Effector memory CD4-positive, alpha-beta T cell (primary cell): Measurements from ENCODE around the gene CFHR4.
"Not testable (repeated sequence)": the region's sequence is repeated elsewhere in the genome, so short reads cannot be mapped to it uniquely, and the experiment has no call there.

Experiments used
- DNase-seq, 3 donors: peaks; one replicate each; pipeline ENCODE4 v3.0.0-alpha.2; 2020
- H3K27ac ChIP-seq: 2 replicates; pipeline ENCODE4 v1.7.0; 2013; ENCODE audit warnings: mild to moderate bottlenecking, low read length, moderate library complexity; ENCODE audit not compliant: insufficient read depth, poor library complexity, severe bottlenecking
- H3K27me3 ChIP-seq: replicated peaks from 2 replicates; pipeline ENCODE4 v1.7.0; 2013; ENCODE audit warnings: mild to moderate bottlenecking, low read length; ENCODE audit not compliant: insufficient read depth, control insufficient read depth, poor library complexity, severe bottlenecking
- H3K36me3 ChIP-seq: 2 replicates; pipeline ENCODE4 v1.7.0; 2013; ENCODE audit warnings: mild to moderate bottlenecking, low read length, moderate library complexity; ENCODE audit not compliant: control insufficient read depth, insufficient read depth
- H3K4me1 ChIP-seq: 2 replicates; pipeline ENCODE4 v1.7.0; 2013; ENCODE audit warnings: low read length, mild to moderate bottlenecking; ENCODE audit not compliant: control insufficient read depth, insufficient read depth, poor library complexity, severe bottlenecking
- H3K4me3 ChIP-seq: 2 replicates; pipeline ENCODE4 v1.7.0; 2013; ENCODE audit warnings: low read length, low read depth, mild to moderate bottlenecking; ENCODE audit not compliant: insufficient read depth, poor library complexity, severe bottlenecking
- H3K9me3 ChIP-seq: 2 replicates; pipeline ENCODE4 v1.7.0; 2013; ENCODE audit warnings: mild to moderate bottlenecking, low read length, moderate library complexity; ENCODE audit not compliant: control insufficient read depth
- total RNA-seq, 3 donors: gene quantifications; one replicate each; lab custom pipeline; 2026; lab: John Stamatoyannopoulos, UW

The CFHR4 gene
- total RNA-seq: 0 reads per million in 3 donors

DNA sequence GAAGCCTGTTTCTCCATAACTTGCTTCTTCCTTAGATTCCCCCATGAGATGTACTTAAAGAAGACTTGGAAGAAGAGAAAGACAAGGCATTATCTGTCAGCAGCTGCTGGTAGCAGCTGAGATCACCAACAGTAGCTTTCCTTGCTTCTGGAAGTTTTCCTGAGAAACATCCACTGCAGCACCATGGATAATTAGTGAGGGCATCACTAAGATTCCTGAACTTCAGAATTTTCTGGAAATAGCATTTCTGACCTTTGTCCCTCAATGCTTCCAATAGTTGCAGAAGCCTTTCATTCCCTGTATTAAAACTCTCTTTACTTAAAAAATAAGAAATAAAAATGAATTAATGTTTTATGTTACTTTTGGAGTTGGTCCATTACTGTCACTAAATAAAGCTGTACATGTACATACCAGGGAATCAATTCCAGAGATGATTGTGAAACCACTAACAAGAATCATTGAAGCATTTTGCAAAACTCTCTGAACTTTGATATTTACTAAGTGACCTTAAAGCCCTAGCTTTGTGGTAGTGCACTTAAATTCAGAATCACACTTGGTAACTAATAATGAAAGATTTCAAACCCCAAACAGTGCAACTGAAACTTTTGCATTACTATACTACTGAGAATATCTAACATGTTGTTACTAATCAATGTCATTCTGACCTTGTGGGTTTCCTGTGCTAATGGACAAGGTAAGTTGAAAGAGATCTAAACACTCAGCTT, at the start of gene CFHR4:
Gene CFHR4 (plus strand): TSS at position 538 of the 725 bp plus-strand sequence. CDS start 99 bp downstream, at position 637.
- Histone ChIP-seq H3K36me3 (no peaks in the 10 kb centered on the region), H3K27me3 (no peaks in the 10 kb centered on the region), H3K27ac (no peak within 1 kb of the TSS), H3K9me3 (no peaks in the 10 kb centered on the region), H3K4me1 (no peaks in the 10 kb centered on the region), H3K4me3 (no peak within 1 kb of the TSS)
- DNase-seq: no peak

DNA sequence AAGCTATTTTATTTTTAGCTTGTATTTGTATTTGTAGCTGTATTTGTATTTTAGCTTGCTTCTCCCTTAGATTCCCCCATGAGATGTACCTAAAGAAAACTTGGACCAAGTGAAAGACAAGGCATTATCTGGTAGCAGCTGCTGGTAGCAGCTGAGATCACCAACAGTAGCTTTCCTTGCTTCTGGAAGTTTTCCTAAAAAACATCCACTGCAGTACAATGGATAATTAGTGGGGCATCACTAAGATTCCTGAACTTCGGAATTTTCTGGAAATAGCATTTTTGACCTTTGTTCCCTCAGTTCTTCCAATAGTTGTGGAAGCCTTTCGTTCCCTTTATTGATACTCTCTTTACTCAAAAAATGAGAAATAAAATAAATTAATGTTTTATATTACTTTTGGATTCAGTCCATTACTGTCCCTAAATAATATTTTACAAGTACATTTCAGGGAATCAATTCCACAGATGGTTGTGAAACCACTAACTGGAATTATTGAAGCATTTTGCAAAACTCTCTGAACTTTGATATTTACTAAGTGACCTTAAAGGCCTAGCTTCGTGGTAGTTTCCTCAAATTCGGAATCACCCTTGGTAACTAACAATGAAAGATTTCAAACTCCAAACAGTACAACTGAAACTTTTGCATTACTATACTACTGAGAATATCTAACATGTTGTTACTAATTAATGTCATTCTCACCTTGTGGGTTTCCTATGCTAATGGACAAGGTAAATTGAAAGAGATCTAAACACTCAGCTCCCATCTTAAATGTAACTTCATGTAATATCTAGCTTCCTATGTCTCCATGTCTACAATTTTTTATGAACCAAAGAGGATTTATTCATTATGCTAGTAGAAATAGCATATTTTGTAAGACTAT, 38.0 kb upstream of the CFHR4 start:
- H3K4me3 ChIP-seq, H3K9me3 ChIP-seq, H3K36me3 ChIP-seq, H3K27ac ChIP-seq, H3K27me3 ChIP-seq, DNase-seq, H3K4me1 ChIP-seq: not testable (repeated sequence)

DNA sequence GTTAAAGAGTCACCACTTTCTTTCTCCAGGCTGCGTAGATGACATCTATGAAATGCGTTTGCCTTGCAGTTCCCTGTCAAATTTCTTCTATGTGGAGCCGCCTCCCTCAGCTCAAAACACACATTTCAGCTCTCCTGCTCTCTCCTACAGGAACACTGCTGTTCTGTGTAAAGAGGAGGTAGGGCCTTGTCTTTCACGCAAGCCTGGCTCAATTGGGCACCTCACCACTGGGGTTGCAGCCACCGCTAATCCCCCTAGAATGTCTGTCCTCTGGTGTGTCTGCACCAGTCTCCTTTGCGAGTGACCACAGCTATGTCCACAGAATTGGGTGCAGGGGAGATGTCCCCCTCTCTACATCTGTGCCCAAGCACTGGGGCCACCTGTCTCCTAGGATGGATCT, 31.8 kb upstream of the CFHR4 start:
- H3K27ac ChIP-seq: no peak overlapping the region
- no peaks in the 10 kb centered on the region for H3K9me3 ChIP-seq
- DNase-seq: no peak
- H3K4me1 ChIP-seq: no peaks in the 10 kb centered on the region
- H3K36me3 ChIP-seq: no peaks in the 10 kb centered on the region
- H3K27me3 ChIP-seq: no peaks in the 10 kb centered on the region
- no peak overlapping the region for H3K4me3 ChIP-seq

DNA sequence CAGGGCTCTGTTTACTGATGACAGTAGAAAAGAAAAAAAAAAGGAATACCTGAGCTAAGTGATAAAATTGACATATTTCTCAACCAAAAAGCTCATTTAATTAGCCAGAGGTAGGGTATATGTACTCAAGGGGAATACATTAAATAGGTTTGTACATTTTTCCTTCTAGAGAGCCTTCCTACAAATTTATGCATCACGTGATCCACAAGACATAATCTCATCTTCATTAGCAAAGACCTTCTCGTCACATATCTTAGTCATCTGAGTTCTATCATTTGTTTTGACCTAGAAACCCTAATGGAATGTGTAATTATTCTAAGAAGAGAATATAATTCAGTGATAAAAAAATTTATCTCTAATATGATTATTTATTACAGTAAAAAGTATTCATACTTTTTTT, 30.7 kb upstream of the CFHR4 start:
- Histone ChIP-seq H3K36me3 (no peaks in the 10 kb centered on the region), H3K9me3 (no peaks in the 10 kb centered on the region), H3K4me1 (no peaks in the 10 kb centered on the region), H3K4me3 (no peak overlapping the region), H3K27ac (no peak overlapping the region), H3K27me3 (no peaks in the 10 kb centered on the region)
- DNase-seq: no peak

DNA sequence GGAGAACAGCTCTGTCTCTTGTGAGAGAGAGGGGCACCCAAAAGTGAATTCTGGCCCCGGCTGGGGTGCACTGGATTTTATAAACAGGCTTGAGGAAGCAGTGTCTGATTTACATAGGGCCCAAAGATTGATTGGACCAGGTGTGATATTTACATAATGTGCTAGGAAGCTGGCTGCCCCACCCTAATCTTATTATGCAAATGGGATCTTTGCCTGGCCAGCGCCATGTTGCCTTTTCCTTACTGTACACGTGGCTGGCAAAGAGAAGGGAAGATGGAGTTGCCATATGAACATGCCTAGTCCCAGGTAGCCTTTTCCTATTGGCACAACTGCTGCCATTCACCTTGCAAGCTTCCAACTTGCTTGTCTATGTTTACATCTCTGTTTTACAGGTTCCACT, 29.0 kb upstream of the CFHR4 start:
- no peaks in the 10 kb centered on the region for H3K27me3 ChIP-seq
- no peak for DNase-seq
- no peaks in the 10 kb centered on the region for H3K4me1 ChIP-seq
- no peaks in the 10 kb centered on the region for H3K36me3 ChIP-seq
- no peaks in the 10 kb centered on the region for H3K9me3 ChIP-seq
- no peak overlapping the region for H3K4me3 ChIP-seq
- no peak overlapping the region for H3K27ac ChIP-seq

DNA sequence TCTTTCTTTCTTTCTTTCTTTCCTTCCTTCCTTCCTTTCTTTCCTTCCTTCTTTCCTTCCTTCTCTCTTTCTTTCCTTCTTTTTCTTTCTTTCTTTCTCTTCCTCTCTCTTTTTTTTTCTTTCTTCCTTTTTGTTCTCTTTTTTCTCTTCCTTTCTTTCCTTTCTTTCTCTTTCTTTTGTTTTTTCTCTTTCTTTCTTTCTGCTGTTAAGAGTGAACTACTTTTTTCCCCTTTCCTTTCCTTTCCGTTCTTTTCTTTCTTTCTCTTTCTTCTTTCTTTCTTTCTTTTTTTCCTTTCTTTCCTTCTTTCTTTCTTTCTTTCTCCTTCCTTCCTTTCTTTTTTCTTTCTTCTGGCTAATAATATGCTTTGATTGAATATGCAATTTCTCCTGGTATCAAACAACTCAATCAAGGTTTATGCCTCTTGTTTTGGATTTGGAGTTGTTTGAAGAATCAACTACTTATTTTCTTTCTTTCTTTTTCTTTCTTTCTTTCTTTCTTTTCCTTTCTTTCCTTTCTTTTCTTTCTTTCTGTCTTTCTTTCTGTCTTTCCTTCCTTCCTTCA, 27.4 kb upstream of the CFHR4 start:
- no peaks in the 10 kb centered on the region for H3K4me1 ChIP-seq
- no peaks in the 10 kb centered on the region for H3K27me3 ChIP-seq
- H3K36me3 ChIP-seq: no peaks in the 10 kb centered on the region
- no peak overlapping the region for H3K4me3 ChIP-seq
- H3K27ac ChIP-seq: no peak overlapping the region
- DNase-seq: no peak
- H3K9me3 ChIP-seq: no peaks in the 10 kb centered on the region

DNA sequence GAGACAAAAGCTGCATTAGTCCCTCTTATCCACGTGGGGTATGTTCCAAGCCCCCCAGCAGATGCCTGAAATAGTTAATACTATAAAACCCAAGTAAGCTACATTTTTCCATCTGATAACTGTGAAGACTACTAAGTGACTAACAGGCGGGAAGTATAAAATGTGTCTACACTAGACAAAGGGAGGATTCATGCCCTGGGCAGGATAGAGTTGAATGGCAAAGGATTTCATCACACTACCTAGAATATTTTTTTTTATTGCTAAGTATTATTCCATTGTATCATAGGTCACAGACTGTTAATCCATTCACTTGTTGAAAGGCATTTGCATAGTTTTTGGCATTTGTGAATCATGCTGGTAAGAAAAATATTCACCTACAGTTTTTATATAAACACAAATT, 26.4 kb upstream of the CFHR4 start:
- no peaks in the 10 kb centered on the region for H3K4me1 ChIP-seq
- H3K27me3 ChIP-seq: no peaks in the 10 kb centered on the region
- no peak overlapping the region for H3K4me3 ChIP-seq
- H3K36me3 ChIP-seq: no peaks in the 10 kb centered on the region
- DNase-seq: no peak
- no peaks in the 10 kb centered on the region for H3K9me3 ChIP-seq
- H3K27ac ChIP-seq: no peak overlapping the region

DNA sequence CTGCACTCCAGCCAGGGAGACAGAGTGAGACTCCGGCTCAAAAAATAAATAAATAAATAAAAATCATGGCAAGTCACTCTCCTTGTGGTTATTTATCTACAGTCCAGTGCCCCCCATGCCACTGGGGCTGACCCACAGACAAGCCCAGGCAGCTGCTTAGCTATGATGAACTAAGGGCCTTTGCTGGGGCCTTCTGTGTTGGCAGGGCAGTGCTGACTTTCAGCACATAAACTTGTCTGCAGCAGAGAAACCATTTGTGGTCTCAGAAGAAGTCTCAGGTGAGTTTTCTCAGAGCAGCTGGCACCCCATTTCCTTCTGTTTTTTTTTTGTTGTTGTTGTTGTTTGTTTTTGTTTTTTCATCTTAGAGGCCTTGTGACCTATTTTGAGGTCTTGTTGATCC, 20.9 kb upstream of the CFHR4 start:
- no peak for DNase-seq
- Histone ChIP-seq H3K9me3 (no peaks in the 10 kb centered on the region), H3K4me3 (no peak overlapping the region), H3K4me1 (no peaks in the 10 kb centered on the region), H3K36me3 (no peaks in the 10 kb centered on the region), H3K27ac (no peak overlapping the region), H3K27me3 (no peaks in the 10 kb centered on the region)

DNA sequence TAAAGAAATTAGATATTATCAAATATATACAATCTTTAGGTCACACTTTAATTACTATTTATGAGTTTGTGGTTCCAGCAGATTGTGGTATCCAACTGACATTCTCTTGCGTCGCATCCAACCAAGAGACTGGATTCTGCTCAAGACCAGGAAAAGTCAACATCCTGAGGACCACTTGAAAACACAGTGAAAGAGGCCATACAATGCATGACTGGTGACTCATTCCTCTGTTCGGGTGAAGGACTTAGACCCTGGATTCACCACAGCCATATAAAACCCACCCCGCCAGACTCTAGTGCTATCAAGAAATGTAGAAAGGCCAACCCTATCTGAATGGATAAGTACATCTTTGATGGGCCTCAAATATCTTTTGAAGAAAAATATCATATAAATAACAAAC, 14.5 kb upstream of the CFHR4 start:
- H3K27ac ChIP-seq: no peak overlapping the region
- H3K9me3 ChIP-seq: no peaks in the 10 kb centered on the region
- DNase-seq: no peak
- H3K4me1 ChIP-seq: no peaks in the 10 kb centered on the region
- no peak overlapping the region for H3K4me3 ChIP-seq
- no peaks in the 10 kb centered on the region for H3K36me3 ChIP-seq
- no peaks in the 10 kb centered on the region for H3K27me3 ChIP-seq

DNA sequence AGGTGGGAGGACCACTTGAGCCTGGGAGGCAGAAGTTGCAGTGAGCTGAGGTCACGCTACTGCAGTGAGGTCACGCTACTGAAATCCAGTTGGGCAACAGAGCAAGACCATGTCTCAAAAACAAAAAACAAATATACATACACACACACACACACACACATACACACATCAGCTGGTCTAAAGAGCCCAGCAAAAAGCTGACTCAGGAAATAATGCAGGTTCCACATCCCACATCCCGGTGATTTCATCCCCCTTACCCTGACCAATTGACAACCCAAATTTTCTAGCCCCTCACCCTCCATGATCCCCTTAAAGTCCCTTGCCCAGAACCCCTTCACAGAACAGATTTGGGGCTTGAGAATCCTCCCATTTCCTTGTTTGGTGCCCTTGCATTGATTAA, 11.9 kb upstream of the CFHR4 start:
- no peaks in the 10 kb centered on the region for H3K4me1 ChIP-seq
- H3K27me3 ChIP-seq: no peaks in the 10 kb centered on the region
- no peak for DNase-seq
- H3K4me3 ChIP-seq: no peak overlapping the region
- H3K9me3 ChIP-seq: no peaks in the 10 kb centered on the region
- H3K27ac ChIP-seq: no peak overlapping the region
- no peaks in the 10 kb centered on the region for H3K36me3 ChIP-seq
